ES-I3 (cell line): ENCODE data around the gene NCAM1.
A peak's percentile ranks its signal among the peaks of the same experiment; 100 is the strongest.
"Not testable (repeated sequence)": the region's sequence is repeated elsewhere in the genome, so short reads cannot be mapped to it uniquely, and the experiment has no call there.

Source experiments
- H3K36me3 ChIP-seq: 2 replicates; pipeline ENCODE4 v1.6.1; 2013; ENCODE audit warnings: mild to moderate bottlenecking, low read length, control low read depth, moderate library complexity; ENCODE audit not compliant: insufficient read depth
- H3K4me1 ChIP-seq: 2 replicates; pipeline ENCODE4 v1.6.1; 2013; ENCODE audit warnings: mild to moderate bottlenecking, control low read depth, low read length; ENCODE audit not compliant: insufficient read depth
- H3K9ac ChIP-seq: 2 replicates; pipeline ENCODE4 v1.6.1; 2013; ENCODE audit warnings: low read depth, mild to moderate bottlenecking, low read length, moderate library complexity
- H3K9me3 ChIP-seq: 2 replicates; pipeline ENCODE4 v1.6.1; 2013; ENCODE audit warnings: mild to moderate bottlenecking, low read length, moderate library complexity; ENCODE audit not compliant: control insufficient read depth, insufficient read depth

Gene NCAM1

DNA sequence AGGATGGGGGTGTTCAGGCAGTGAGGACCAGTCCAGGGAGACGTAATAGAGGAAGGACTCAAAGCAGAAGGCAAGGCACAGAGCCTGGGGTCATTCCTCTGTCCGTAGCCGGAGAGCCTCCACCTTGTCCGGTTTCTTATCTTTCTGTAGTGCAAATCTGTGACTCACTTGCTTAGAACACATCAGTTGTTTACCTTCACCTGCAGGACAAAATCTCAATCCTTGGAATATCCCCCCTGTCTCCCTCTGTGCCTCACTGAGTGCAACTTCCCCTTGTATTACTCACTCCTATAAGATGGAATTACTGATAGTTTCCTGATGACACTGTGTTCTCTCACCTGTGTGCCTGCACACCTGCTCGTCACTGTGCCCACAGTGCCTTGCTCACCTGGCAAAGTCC is 332.7 kb downstream of the NCAM1 start:
- Histone ChIP-seq H3K36me3 (no peaks in the 10 kb centered on the region), H3K9me3 (no peaks in the 10 kb centered on the region), H3K9ac (no peak overlapping the region), H3K4me1 (peaks cover 12% of the 10 kb centered on the region; the same call in 1 of the 2 replicates)

DNA sequence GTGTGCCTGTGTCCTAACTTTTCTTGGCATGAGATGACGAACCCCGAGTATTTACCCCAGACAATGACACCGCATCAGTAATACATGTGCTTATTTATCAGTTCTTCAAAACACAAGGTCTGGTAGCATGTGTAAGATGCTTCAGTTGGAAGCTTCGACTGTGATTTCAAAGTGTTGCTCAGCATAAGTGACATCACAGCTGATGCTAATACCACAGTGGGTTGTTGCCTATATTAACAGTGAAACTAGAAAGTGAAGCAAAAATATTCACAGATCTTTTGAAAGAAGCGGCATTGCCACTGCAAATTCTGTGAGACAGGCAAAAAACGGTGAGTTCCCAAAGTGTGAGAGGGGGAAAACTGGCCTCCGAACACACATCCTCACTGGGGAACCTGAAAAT is 334.8 kb downstream of the NCAM1 start:
- Histone ChIP-seq H3K9ac (no peak overlapping the region), H3K9me3 (no peaks in the 10 kb centered on the region)

DNA sequence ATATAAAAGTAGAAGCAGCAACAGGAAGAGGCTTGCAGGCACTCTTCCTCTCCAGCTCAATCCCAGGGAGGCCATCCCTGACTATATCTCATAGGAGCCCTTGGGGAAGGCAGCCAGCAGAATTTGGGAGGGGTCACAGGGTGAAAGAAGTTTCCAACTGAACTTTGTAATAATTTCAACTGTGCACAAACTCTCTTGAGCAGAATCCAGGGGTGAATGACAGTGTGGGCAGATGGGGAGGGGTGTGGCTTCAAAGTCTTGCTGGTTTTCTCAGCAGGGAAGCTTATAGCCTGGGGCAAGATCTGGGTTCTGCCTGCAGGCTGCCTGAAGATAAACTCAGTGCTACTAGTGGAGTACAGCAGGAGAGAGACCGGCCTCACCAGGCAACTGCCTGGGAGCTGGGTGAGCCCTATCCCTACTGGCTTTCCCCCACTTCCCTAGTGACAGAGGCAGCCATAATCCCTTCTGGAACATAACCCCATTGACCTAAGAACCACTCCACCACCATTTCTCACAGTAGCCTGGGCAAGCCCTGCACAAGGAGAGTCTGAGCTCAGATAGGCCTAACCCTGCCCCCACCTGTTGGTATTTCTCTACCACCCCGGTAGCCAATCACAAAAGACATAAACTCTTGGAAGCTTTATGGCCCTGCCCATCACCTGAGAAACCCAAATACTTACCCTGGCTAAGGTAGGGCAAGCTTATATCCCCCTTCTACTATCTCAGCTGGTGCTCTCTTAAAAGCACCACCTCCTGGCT is 335.4 kb downstream of the NCAM1 start:
- no peaks in the 10 kb centered on the region for H3K9me3 ChIP-seq
- H3K9ac ChIP-seq: no peak overlapping the region
- peaks cover 12% of the 10 kb centered on the region; the same call in 1 of the 2 replicates for H3K4me1 ChIP-seq
- no peaks in the 10 kb centered on the region for H3K36me3 ChIP-seq

More for the DNA sequence above, 334.8 kb downstream of the NCAM1 start:
- Histone ChIP-seq H3K4me1 (peaks cover 12% of the 10 kb centered on the region; the same call in 1 of the 2 replicates), H3K36me3 (no peaks in the 10 kb centered on the region)

DNA sequence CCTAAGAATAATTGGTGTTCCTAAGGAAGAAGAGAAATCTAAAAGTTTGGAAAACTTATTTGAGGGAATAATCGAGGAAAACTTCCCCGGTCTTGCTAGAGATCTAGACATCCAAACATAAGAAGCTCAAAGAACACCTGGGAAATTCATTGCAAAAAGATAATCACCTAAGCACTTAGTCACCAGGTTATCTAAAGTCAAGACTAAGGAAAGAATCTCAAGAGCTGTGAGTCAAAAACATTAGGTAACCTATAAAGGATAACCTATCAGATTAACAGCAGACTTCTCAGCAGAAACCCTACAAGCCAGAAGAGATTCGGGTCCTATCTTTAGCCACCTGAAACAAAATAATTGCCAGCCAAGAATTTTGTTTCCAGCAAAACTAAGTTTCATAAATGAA is 337.3 kb downstream of the NCAM1 start:
- not testable (repeated sequence) for H3K36me3 ChIP-seq, H3K9me3 ChIP-seq, H3K9ac ChIP-seq
- peaks cover 12% of the 10 kb centered on the region; the same call in 1 of the 2 replicates for H3K4me1 ChIP-seq

DNA sequence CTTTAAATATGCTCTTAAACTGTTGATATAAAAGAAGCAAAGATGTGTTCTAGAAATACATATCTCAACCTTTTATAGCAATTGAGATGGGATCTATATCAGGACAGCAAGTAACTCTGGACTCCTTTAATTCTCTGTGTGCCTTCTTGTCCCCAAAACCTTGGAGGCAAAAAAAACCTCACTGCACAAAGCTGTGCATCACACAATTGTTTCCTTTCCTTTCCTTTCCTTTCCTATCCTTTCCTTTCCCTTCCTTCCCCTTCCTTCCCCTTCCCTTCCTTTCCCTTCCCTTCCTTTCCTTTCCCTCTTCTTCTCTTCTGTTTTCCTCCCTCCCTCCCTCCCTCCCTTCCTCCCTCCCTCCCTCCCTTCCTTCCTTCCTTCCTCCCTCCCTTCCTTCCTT is 343.7 kb downstream of the NCAM1 start:
- no peaks in the 10 kb centered on the region for H3K4me1 ChIP-seq
- H3K36me3 ChIP-seq: no peaks in the 10 kb centered on the region
- H3K9me3 ChIP-seq: no peaks in the 10 kb centered on the region
- H3K9ac ChIP-seq: no peak overlapping the region

DNA sequence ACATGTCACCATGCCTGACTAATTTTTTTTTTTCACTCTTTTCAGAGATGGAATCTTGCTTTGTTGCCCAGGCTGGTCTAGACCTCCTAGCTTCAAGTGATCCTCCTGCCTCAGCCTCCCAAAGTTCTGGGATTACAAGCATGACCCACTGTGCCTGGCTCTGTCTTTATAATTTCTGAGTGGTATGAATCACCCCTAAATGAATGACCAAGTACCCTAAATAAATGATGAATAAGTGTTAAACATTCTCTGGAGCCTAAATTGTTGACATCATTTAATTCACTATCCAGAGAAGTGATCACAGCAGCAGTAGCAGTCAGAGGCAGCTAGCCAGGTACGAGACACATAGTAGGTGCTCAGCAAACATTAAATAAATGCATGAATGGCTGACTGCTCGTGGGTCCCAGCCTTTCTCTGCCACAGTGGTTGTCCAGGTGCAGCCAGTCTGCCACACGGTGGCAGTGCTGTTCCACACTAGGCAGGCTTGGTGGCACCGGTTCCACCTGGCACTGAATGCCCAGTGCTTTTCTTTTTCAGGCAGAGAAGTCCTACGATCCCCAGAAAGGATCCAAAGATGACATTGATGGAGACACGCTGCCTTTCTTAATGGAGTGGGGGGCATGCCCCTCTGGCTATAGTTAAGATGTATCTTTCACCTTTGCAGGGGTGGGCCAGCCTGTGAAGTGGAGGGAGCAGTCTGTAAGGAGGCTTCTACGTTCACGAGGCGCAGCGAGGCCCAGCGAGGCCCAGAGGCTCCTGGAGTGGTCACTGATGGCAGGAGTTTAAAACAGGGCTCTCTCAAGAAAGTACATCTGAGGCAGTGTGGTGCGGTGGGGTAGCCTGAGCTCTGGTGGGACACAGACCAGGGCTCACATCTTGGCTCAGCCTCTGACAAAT is 344.5 kb downstream of the NCAM1 start:
- H3K36me3 ChIP-seq: no peaks in the 10 kb centered on the region
- no peaks in the 10 kb centered on the region for H3K9me3 ChIP-seq
- H3K4me1 ChIP-seq: no peaks in the 10 kb centered on the region
- no peak overlapping the region for H3K9ac ChIP-seq

DNA sequence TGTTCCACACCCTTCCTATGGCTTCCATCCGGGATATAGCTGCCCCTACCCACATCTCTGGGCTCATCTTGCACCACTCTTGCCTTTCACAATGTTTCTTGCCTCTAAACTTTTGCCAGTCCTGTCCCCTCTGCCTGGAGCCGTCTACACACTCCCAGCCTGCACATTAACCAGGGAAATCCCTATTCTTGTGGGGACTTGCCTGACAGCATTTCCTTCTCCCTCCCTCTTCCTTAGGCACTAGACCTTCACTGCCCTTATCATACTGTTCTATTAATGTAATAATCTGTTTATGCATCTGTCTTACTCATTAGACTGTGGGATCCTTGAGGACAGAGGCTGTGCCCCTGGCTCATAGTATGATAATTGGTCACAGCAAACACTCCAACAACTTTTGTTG is 347.4 kb downstream of the NCAM1 start:
- Histone ChIP-seq H3K4me1 (no peaks in the 10 kb centered on the region), H3K36me3 (no peaks in the 10 kb centered on the region), H3K9me3 (no peaks in the 10 kb centered on the region), H3K9ac (no peak overlapping the region)

DNA sequence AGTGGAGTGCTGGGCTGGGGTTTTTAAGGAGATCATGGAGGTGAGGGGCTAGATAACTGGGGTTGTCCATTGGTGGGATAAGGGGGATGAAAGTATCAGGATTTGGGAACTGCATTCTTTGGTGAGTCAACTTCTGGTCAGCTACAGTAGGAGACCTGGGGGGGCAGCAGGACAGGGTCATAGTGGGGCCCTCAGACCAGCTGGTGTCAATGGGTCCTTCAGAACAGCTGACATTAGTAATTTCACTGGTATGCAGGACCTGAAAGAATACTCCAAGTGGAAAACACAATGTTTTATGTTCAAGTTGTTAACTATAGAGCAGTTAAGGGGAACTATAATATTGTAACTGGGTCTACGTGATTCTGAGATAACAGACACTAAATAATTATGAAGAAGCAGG is 350.3 kb downstream of the NCAM1 start:
- H3K36me3 ChIP-seq: no peaks in the 10 kb centered on the region
- no peaks in the 10 kb centered on the region for H3K9me3 ChIP-seq
- H3K9ac ChIP-seq: no peak overlapping the region
- peaks cover 7% of the 10 kb centered on the region; the same call in 1 of the 2 replicates for H3K4me1 ChIP-seq

DNA sequence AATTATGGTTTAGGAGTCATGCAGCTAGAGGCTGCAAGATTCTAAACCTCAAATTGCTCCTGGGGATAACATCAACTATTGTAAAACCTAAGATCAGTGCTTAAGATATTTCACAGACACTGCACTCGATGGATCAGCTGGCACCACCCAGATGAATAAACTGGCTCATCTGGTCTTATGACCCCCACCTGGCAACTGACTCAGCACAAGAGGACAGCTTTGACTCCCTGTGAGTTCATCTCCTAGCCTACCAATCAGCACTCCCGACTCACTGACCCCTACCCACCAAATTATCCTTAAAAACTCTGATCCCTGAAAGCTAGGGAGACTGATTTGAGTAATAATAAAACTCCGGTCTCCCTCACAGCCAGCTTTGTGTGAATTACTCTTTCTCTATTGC is 352.4 kb downstream of the NCAM1 start:
- H3K4me1 ChIP-seq: peaks cover 7% of the 10 kb centered on the region; the same call in 1 of the 2 replicates
- H3K9me3 ChIP-seq: no peaks in the 10 kb centered on the region
- H3K9ac ChIP-seq: peak overlapping the region; percentile 35; the same call in 1 of the 2 replicates
- no peaks in the 10 kb centered on the region for H3K36me3 ChIP-seq

DNA sequence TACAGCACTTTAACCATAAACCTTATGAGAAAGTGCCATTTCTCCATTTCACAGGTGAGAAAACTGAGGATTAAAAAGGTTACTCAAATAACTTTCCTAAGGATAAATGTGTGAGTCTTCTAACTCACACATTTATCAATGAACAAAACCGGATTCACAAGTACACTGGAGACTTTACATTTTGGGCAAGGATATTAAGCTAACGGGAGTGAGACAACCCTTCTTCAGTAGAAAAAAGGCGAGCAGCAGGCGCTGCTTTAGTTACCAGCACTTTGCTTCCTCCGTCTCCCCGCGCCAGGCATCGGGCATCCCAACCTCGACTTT is 352.8 kb downstream of the NCAM1 start:
- Histone ChIP-seq H3K36me3 (no peaks in the 10 kb centered on the region), H3K4me1 (peaks cover 7% of the 10 kb centered on the region; the same call in 1 of the 2 replicates), H3K9ac (peak overlapping the region; percentile 35; the same call in 1 of the 2 replicates), H3K9me3 (no peaks in the 10 kb centered on the region)

DNA sequence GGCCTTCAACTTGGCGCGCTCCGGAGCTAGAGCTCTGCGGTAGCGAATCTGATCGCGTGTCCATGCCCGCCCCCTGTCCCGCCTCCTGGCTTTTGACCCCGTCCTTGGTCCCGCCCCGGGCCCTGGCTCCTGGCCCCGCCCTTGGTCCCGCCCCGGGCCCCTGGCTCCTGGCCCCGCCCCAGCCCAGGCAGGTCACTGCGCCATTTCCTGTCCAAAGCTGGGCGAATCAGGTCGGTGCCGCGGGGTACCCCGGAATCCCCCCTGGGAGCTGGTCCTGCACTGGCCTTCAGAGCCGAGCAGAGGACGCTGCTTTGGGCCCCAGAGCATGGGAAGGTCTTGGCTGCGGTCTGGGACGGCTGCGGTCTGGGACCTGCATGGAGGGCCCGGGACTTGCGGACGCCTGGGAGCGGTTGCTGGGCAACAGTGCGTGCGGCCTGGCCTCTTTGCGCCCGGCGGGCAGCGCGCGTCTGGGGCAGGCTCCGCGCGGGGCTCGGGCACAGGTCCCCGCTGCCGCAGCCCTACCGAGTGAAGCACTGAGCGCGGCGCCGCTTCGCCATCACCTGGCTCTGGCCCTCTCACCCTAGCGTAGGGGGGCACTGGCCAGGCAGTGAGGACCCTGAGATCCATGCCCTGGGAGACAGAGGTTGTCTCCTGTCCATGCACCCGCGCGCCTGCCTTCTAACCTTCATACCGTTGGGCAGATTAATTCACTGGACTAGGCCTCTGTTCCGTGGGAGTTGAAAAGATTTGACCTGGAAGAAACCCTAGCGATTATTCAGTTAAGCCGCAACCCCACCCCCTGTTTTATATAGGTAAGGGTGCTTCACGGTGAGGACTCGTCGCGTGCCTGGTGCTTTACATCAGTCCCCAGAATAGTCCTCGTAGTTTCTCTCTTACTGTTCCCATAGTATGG is 353.4 kb downstream of the NCAM1 start, which contains the start of gene TTC12:
TTC12 (plus strand) TSS at position 195 of the 913 bp plus-strand sequence. CDS start 1,675 bp downstream, outside the sequence.
- H3K9me3 ChIP-seq: no peaks in the 10 kb centered on the region
- peak within 1 kb of the TSS; percentile 96 for H3K9ac ChIP-seq
- H3K4me1 ChIP-seq: peaks cover 7% of the 10 kb centered on the region; the same call in 1 of the 2 replicates
- H3K36me3 ChIP-seq: no peaks in the 10 kb centered on the region

DNA sequence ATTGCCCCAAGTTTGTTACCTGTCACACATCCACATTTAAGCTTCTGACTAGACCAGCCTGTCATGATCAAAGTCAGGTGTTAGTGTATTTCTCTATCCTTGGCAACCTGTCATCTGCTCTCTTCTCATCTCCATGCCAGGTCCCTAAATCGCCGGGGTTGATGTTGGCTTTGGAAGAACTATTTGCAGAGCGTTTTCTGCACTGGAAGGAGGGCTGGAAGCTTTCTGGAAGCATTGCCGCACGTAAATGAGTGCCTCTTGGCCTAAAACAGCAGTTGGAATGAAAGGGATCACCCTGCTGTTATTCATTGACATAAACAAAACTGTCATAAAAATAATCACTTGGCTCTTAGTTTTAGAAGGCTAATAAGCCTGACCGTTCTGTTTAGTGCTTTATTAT is 354.6 kb downstream of the NCAM1 start:
- H3K36me3 ChIP-seq: no peaks in the 10 kb centered on the region
- H3K9me3 ChIP-seq: no peaks in the 10 kb centered on the region
- no peak overlapping the region for H3K9ac ChIP-seq
- H3K4me1 ChIP-seq: peaks cover 7% of the 10 kb centered on the region; the same call in 1 of the 2 replicates

DNA sequence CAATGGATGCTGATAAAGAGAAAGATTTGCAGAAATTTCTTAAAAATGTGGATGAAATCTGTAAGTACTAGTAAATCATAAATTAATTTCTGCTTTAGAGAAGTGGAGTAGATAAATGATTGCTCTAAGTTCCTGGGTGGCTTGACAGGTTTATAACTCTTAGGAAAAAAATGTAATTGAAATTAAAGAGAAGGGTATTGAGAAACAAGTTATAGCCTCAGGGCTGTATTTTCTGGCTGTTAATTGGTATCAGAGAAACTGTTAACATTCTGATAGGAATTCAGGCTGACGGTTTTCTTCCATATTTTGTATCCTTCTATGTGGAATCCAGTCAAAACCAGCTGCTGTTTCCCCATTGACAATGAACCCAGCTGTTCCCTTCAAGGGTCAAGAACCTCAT is 355.0 kb downstream of the NCAM1 start:
- Histone ChIP-seq H3K9ac (no peak overlapping the region), H3K9me3 (no peaks in the 10 kb centered on the region), H3K36me3 (no peaks in the 10 kb centered on the region), H3K4me1 (peaks cover 7% of the 10 kb centered on the region; the same call in 1 of the 2 replicates)

DNA sequence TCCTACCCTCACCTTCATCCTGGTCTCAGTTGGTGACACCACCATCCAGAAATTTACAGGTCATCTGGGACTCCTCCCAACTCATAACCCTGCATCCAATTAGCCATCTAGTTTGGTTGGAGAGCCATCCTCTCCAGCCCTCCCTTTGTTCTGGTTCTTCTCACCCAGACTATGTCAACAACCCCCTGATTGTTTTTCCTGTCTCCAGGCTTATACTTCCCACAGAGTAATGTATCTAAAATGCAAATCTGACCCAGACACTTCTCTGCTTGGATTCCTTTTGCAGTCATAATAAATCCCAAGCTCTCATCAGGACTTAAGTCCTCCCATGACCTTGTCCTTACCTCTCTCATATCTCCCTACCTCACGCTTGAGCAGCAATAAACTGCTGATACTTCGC is 356.1 kb downstream of the NCAM1 start:
- peaks cover 7% of the 10 kb centered on the region; the same call in 1 of the 2 replicates for H3K4me1 ChIP-seq
- H3K36me3 ChIP-seq: no peaks in the 10 kb centered on the region
- no peak overlapping the region for H3K9ac ChIP-seq
- no peaks in the 10 kb centered on the region for H3K9me3 ChIP-seq
